ENCODE data around the gene LYZL1.

DNA sequence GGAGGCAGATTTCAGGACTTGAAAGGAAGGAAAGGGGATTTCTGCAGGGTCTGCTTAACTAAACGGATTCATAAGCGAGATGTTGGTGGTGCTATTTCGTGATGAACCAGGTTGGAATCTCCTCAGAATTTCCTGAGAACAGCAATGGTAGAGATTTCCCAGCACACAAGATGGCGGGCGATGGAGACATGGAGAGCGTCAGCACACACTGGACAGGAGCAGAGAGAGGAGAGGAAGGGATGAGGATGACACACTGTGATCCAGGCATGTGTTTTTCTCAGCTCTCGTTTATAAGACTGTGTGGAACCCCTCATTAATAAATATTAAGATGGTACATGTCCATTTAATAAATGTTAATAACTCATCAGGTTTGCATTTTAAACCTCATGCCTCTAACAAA is 43.9 kb upstream of the LYZL1 start:
- TF ChIP-seq, protein P1, sequence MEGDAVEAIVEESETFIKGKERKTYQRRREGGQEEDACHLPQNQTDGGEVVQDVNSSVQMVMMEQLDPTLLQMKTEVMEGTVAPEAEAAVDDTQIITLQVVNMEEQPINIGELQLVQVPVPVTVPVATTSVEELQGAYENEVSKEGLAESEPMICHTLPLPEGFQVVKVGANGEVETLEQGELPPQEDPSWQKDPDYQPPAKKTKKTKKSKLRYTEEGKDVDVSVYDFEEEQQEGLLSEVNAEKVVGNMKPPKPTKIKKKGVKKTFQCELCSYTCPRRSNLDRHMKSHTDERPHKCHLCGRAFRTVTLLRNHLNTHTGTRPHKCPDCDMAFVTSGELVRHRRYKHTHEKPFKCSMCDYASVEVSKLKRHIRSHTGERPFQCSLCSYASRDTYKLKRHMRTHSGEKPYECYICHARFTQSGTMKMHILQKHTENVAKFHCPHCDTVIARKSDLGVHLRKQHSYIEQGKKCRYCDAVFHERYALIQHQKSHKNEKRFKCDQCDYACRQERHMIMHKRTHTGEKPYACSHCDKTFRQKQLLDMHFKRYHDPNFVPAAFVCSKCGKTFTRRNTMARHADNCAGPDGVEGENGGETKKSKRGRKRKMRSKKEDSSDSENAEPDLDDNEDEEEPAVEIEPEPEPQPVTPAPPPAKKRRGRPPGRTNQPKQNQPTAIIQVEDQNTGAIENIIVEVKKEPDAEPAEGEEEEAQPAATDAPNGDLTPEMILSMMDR (IDR thresholded peaks at IDR 0.05), result no peak
- no peak for TF ChIP-seq EP300 (IDR thresholded peaks at IDR 0.05)
- no peak for TF ChIP-seq POLR2A (IDR thresholded peaks at IDR 0.05)
